Measurements from ENCODE around the gene RPL18.

The RPL18 gene

DNA sequence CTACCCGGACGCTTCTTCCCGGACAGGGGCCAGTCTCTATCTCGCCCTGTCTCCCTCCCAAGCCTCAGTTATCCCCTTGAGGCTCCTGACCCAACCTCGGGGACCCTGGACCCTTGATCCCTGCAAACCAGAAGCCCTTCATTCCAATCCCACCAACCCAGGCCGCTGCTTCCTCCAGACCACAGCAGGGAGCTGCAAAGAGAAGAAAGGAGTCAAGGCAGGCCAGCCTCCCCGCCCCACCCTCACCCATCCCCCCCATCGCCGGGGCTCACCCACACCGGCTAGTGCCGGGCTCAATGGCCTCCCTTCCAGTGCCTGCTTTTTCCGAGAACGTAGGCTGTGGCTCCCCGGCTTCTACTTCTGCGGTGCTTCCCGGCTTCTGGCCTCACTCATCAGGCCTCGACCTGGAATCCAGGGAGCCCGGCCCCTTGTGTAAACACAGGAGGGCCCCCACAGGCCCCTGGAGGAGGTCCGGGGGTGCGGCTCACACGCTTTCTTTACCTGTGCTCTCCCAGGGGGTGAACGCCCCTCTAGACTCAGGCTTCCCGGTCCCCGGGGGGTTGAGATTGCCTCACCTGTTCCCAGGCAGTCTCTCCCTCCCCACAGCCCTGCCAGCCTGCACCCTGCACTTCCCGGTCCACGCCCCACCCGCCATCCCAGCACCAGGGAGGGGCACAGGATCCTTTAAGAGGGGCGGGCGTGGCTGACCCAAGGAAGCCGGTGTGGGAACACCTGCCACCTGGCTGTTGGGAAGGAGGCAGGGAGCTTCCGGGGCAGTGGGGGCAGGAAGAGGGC, 4.3 kb downstream of the RPL18 start, which contains the start of gene FAM83E (continued):
- peak; percentile 31; the same call in 1 of the 2 replicates for TF ChIP-seq ZNF660 (tag by site-specific recombination; IDR thresholded peaks at IDR 0.05)
- TF ChIP-seq ZFP41 (tag by site-specific recombination; IDR thresholded peaks at IDR 0.05; ENCODE audit: borderline replicate concordance) = no peak
- TF ChIP-seq, protein P1, sequence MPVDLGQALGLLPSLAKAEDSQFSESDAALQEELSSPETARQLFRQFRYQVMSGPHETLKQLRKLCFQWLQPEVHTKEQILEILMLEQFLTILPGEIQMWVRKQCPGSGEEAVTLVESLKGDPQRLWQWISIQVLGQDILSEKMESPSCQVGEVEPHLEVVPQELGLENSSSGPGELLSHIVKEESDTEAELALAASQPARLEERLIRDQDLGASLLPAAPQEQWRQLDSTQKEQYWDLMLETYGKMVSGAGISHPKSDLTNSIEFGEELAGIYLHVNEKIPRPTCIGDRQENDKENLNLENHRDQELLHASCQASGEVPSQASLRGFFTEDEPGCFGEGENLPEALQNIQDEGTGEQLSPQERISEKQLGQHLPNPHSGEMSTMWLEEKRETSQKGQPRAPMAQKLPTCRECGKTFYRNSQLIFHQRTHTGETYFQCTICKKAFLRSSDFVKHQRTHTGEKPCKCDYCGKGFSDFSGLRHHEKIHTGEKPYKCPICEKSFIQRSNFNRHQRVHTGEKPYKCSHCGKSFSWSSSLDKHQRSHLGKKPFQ (tag by site-specific recombination; IDR thresholded peaks at IDR 0.05) = 0 out of 2 replicates have a peak, but pooled peaks have one; percentile 12
- no peak for TF ChIP-seq ZNF394 (tag by site-specific recombination; IDR thresholded peaks at IDR 0.05; ENCODE audit: borderline replicate concordance)
- TF ChIP-seq, protein P2, sequence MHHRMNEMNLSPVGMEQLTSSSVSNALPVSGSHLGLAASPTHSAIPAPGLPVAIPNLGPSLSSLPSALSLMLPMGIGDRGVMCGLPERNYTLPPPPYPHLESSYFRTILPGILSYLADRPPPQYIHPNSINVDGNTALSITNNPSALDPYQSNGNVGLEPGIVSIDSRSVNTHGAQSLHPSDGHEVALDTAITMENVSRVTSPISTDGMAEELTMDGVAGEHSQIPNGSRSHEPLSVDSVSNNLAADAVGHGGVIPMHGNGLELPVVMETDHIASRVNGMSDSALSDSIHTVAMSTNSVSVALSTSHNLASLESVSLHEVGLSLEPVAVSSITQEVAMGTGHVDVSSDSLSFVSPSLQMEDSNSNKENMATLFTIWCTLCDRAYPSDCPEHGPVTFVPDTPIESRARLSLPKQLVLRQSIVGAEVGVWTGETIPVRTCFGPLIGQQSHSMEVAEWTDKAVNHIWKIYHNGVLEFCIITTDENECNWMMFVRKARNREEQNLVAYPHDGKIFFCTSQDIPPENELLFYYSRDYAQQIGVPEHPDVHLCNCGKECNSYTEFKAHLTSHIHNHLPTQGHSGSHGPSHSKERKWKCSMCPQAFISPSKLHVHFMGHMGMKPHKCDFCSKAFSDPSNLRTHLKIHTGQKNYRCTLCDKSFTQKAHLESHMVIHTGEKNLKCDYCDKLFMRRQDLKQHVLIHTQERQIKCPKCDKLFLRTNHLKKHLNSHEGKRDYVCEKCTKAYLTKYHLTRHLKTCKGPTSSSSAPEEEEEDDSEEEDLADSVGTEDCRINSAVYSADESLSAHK (tag by site-specific recombination; IDR thresholded peaks at IDR 0.05) = no peak
- no peak for TF ChIP-seq ZNF596 (tag by site-specific recombination; IDR thresholded peaks at IDR 0.05)
- no peak for TF ChIP-seq REPIN1 (tag by site-specific recombination; IDR thresholded peaks at IDR 0.05; ENCODE audit: low read depth)
- no peak for TF ChIP-seq ZNF121 (tag by site-specific recombination; IDR thresholded peaks at IDR 0.05)
- peak; percentile 92 for TF ChIP-seq GLIS2 (tag by site-specific recombination; IDR thresholded peaks at IDR 0.05)
- no peak for TF ChIP-seq ZNF37A (tag by site-specific recombination; IDR thresholded peaks at IDR 0.05)
- TF ChIP-seq, protein P3, sequence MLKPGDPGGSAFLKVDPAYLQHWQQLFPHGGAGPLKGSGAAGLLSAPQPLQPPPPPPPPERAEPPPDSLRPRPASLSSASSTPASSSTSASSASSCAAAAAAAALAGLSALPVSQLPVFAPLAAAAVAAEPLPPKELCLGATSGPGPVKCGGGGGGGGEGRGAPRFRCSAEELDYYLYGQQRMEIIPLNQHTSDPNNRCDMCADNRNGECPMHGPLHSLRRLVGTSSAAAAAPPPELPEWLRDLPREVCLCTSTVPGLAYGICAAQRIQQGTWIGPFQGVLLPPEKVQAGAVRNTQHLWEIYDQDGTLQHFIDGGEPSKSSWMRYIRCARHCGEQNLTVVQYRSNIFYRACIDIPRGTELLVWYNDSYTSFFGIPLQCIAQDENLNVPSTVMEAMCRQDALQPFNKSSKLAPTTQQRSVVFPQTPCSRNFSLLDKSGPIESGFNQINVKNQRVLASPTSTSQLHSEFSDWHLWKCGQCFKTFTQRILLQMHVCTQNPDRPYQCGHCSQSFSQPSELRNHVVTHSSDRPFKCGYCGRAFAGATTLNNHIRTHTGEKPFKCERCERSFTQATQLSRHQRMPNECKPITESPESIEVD (tag by site-specific recombination; IDR thresholded peaks at IDR 0.05) = no peak
- TF ChIP-seq ZNF610 (tag by site-specific recombination; IDR thresholded peaks at IDR 0.05; ENCODE audit: borderline replicate concordance) = no peak
- no peak for TF ChIP-seq ZNF311 (tag by site-specific recombination; IDR thresholded peaks at IDR 0.05; ENCODE audit: borderline replicate concordance)
- peak; percentile 90 for TF ChIP-seq ZNF335 (tag by site-specific recombination; conservative IDR thresholded peaks at IDR 0.05)
- no peak for TF ChIP-seq GLI4 (tag by site-specific recombination; IDR thresholded peaks at IDR 0.05)
- TF ChIP-seq, protein P4, sequence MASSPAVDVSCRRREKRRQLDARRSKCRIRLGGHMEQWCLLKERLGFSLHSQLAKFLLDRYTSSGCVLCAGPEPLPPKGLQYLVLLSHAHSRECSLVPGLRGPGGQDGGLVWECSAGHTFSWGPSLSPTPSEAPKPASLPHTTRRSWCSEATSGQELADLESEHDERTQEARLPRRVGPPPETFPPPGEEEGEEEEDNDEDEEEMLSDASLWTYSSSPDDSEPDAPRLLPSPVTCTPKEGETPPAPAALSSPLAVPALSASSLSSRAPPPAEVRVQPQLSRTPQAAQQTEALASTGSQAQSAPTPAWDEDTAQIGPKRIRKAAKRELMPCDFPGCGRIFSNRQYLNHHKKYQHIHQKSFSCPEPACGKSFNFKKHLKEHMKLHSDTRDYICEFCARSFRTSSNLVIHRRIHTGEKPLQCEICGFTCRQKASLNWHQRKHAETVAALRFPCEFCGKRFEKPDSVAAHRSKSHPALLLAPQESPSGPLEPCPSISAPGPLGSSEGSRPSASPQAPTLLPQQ (tag by site-specific recombination; IDR thresholded peaks at IDR 0.05) = peak; percentile 19
- no peak for TF ChIP-seq ZNF510 (tag by site-specific recombination; IDR thresholded peaks at IDR 0.05; ENCODE audit: insufficient replicate concordance)
- no peak for TF ChIP-seq ZNF701 (tag by site-specific recombination; IDR thresholded peaks at IDR 0.05)
- TF ChIP-seq, protein P5, sequence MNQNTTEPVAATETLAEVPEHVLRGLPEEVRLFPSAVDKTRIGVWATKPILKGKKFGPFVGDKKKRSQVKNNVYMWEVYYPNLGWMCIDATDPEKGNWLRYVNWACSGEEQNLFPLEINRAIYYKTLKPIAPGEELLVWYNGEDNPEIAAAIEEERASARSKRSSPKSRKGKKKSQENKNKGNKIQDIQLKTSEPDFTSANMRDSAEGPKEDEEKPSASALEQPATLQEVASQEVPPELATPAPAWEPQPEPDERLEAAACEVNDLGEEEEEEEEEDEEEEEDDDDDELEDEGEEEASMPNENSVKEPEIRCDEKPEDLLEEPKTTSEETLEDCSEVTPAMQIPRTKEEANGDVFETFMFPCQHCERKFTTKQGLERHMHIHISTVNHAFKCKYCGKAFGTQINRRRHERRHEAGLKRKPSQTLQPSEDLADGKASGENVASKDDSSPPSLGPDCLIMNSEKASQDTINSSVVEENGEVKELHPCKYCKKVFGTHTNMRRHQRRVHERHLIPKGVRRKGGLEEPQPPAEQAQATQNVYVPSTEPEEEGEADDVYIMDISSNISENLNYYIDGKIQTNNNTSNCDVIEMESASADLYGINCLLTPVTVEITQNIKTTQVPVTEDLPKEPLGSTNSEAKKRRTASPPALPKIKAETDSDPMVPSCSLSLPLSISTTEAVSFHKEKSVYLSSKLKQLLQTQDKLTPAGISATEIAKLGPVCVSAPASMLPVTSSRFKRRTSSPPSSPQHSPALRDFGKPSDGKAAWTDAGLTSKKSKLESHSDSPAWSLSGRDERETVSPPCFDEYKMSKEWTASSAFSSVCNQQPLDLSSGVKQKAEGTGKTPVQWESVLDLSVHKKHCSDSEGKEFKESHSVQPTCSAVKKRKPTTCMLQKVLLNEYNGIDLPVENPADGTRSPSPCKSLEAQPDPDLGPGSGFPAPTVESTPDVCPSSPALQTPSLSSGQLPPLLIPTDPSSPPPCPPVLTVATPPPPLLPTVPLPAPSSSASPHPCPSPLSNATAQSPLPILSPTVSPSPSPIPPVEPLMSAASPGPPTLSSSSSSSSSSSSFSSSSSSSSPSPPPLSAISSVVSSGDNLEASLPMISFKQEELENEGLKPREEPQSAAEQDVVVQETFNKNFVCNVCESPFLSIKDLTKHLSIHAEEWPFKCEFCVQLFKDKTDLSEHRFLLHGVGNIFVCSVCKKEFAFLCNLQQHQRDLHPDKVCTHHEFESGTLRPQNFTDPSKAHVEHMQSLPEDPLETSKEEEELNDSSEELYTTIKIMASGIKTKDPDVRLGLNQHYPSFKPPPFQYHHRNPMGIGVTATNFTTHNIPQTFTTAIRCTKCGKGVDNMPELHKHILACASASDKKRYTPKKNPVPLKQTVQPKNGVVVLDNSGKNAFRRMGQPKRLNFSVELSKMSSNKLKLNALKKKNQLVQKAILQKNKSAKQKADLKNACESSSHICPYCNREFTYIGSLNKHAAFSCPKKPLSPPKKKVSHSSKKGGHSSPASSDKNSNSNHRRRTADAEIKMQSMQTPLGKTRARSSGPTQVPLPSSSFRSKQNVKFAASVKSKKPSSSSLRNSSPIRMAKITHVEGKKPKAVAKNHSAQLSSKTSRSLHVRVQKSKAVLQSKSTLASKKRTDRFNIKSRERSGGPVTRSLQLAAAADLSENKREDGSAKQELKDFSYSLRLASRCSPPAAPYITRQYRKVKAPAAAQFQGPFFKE (tag by site-specific recombination; IDR thresholded peaks at IDR 0.05; ENCODE audit: borderline replicate concordance) = no peak
- peak; percentile 86 for TF ChIP-seq ZEB2 (tag by site-specific recombination; IDR thresholded peaks at IDR 0.05)
- TF ChIP-seq ZNF514 (tag by site-specific recombination; IDR thresholded peaks at IDR 0.05) = no peak
- TF ChIP-seq ZBTB7A (tag by site-specific recombination; IDR thresholded peaks at IDR 0.05; ENCODE audit: low read depth) = no peak
- TF ChIP-seq ZNF416 (tag by site-specific recombination; IDR thresholded peaks at IDR 0.05) = no peak
- no peak for TF ChIP-seq ZNF792 (tag by site-specific recombination; IDR thresholded peaks at IDR 0.05)
- no peak for TF ChIP-seq FEZF1 (tag by site-specific recombination; IDR thresholded peaks at IDR 0.05)
- no peak for TF ChIP-seq TRIM28 (IDR thresholded peaks at IDR 0.05; ENCODE audit: borderline replicate concordance, low read length)
- TF ChIP-seq SCRT1 (tag by site-specific recombination; IDR thresholded peaks at IDR 0.05; ENCODE audit: borderline replicate concordance) = no peak

All from HEK293 (cell line).